Activated naive CD4-positive, alpha-beta T cell treated with anti-CD3 and anti-CD28 coated beads, Interleukin-2, amount 50 U/mL, for 72 hours (primary cell): ENCODE measurements around the gene THRAP3. TPM values are rescaled to one million over a fixed set of nuclear protein-coding genes. Genes with fewer than 3 reads are reported as not detected.
A peak's percentile ranks its signal among the peaks of the same experiment; 100 is the strongest.

Experiments
- ATAC-seq, 2 donors: fragments of 150-1000 bp; cut with Tn5 transposase; 2 replicates each; pipeline ENCODE4 v1.10.0; 2021; ENCODE audit warnings: mild to moderate bottlenecking in 2 of 2, moderate library complexity in 2 of 2
- DNase-seq, 2 donors: peaks; one replicate each; pipeline ENCODE4 v3.0.0; 2021 to 2022; ENCODE audit warnings: low spot score in 2 of 2
- H3K27ac Mint-ChIP-seq, 2 donors: one replicate each; pipeline ENCODE4 v1.8.0; 2022; ENCODE audit warnings: mild to moderate bottlenecking in 2 of 2, mixed read lengths in 2 of 2
- H3K36me3 Mint-ChIP-seq, 2 donors: one replicate each; pipeline ENCODE4 v1.8.0; 2022; ENCODE audit warnings: mixed read lengths in 2 of 2
- H3K9me3 Mint-ChIP-seq, 2 donors: one replicate each; pipeline ENCODE4 v1.8.0; 2022; ENCODE audit warnings: mixed read lengths in 2 of 2
- total RNA-seq, 2 donors: library from RNA; stranded (reverse); gene quantifications; one replicate each; pipeline ENCODE4 v1.2.3, GENCODE V29; 2022

The THRAP3 gene
- total RNA-seq, 2 donors from 2014 or later: 96.2 to 153 TPM

GRCh38 chr1:36300526-36300925, 76.3 kb downstream of the THRAP3 start:
- ATAC-seq (peak; percentile 65 to 67), DNase-seq (peak in 1 of 2 donors; percentile 48)
- Mint-ChIP-seq H3K36me3 (peaks cover 11 to 21% of the 10 kb centered on the region in 2 donors), H3K9me3 (no peaks in the 10 kb centered on the region), H3K27ac (peak overlapping the region; percentile 18 to 88)

DNA sequence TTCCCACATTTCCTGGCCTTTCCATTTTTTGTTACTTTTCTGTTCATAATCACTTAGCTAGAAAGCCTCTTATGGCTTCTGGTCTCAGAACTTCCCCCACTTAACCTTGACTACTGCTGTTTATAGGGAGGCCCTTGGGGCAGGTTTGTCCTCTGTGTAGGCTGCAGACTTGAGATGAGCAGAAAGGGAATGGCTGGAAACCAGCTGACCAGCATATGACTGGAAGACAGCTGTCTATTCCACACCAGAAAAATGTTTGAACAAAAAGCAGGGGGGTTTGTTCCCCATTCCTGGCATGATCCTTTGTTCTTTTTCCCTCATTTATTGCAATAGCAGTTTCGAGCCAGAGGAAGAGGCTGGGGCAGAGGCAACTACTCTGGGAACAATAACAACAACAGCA, 77.0 kb downstream of the THRAP3 start:
- no peaks in the 10 kb centered on the region for H3K9me3 Mint-ChIP-seq
- H3K36me3 Mint-ChIP-seq: peaks cover 11 to 21% of the 10 kb centered on the region in 2 donors
- DNase-seq (peak in 1 of 2 donors; percentile 13), ATAC-seq (no peak)
- peak overlapping the region; percentile 73 to 88 for H3K27ac Mint-ChIP-seq

DNA sequence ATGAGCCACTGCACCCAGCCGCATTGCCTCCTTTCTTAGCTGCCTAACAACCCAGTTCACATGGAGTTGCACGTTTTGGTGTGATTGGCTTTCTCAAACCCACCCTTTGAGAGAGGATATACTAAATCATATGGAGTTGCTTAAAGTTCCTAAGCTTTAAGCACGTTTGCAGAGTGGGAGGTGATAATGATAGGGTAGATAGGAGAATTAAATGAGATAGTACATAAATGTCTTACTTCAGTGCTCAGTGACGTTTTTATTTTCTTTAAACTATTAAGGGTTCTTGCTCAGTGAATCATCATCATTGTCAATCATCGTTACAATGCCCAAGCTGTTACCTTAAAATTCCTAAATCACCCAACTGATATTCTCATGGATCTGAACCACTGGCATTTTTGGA, 79.0 kb downstream of the THRAP3 start:
- DNase-seq: no peak
- peak overlapping the region in 1 of 2 donors; percentile 24 for H3K27ac Mint-ChIP-seq
- ATAC-seq: no peak
- peaks cover 11 to 37% of the 10 kb centered on the region in 2 donors for H3K36me3 Mint-ChIP-seq
- H3K9me3 Mint-ChIP-seq: no peaks in the 10 kb centered on the region

DNA sequence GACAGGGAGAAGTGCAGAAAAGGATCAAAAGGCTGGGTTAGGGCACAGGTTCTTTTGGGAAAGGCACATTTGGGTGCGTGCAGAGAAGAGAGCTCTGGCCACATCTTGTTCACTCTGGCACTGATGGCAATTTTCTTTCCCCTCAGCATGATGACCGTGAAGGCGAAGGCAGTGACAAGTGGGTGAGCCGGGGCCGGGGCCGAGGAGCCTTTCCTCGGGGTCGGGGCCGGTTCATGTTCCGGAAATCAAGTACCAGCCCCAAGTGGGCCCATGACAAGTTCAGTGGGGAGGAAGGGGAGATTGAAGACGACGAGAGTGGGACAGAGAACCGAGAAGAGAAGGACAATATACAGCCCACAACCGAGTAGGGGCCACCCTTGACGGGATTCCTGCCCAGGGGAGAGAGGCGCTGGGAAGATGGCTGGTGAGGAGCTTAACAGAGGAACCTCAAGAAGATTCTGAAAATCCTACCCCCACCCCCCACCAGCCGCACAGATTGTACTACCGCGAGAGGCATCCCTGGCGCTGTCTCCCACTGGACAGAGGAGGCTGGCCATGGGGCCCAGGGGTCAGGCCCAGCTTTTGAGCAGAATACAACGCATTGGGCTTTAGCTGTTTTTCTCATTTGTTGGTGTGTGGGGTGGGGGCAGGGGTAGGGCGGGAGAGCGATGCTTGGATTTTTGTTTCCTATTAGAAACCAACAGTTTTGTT, 79.6 kb downstream of the THRAP3 start:
- Mint-ChIP-seq H3K27ac (peak overlapping the region in 1 of 2 donors; percentile 24), H3K9me3 (no peaks in the 10 kb centered on the region), H3K36me3 (peaks cover 11 to 39% of the 10 kb centered on the region in 2 donors)
- ATAC-seq: no peak
- peak in 1 of 2 donors; percentile 48 for DNase-seq

DNA sequence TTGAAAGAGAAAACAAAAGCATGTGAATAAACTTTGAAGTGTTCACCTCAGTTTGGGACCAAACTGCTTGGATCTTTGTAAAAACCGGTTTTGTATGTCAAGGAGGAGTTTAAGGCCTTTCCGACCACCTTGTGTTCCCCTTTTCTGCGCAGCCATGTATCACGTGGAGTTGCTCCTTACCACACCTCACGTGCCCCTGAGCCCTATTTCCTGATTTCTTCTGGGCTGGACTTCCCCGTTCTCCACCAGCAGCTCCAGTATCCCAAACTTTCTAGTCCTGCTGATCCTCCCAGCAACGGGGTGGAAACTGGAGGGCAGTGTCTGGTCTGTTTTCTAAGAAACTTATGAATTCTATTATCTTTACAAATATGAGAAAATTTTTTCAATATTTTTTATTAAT, 80.3 kb downstream of the THRAP3 start:
- Mint-ChIP-seq H3K27ac (peak overlapping the region in 1 of 2 donors; percentile 44), H3K36me3 (peaks cover 11 to 45% of the 10 kb centered on the region in 2 donors), H3K9me3 (no peaks in the 10 kb centered on the region)
- ATAC-seq (no peak), DNase-seq (no peak)

DNA sequence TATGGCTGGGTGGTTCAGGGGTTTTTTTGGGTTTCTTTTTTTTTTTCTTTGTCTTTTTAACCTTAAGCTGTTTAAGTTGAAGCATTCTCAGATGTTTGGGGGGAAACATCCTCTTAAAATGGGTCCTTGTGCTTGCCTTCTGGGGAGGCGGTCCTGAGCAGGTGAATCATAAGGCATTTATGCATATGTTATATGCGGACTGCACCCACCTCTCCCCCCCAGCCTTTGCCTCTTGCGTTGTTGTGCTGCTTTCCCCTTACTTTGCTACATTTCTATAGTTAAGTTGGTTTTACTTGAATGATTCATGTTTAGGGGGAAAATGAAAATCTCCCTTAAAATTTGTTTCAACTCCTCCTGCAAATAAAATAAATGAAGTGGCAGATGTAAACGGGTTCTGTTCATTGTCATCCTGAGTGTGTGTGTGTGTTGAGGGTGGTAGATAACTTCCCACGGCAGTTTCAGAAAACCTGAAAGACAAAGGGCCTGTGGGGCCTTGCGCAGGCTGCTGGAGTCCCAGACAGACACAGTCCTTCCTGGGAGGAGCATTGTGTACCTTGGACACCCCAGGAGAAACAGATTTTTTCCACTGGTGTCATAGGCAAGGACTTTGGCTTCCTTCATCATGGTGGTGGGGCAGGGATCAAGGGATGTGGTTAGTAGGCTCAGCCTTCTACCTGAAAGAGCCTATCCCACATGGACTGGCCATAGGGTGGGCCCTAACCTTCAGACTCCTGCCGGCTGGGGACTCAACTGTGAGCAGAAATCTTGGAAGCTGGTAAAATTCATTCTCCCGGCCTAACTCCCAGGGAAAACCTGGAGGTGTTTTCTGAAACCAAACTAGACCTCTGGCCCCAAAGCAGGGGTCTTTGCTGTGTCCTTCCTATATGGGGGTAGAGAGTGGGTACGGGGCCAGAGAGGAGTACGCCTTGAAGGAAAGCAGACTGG, 81.0 kb downstream of the THRAP3 start:
- ATAC-seq (peak; percentile 21 to 22), DNase-seq (peak in 1 of 2 donors; percentile 54)
- Mint-ChIP-seq H3K9me3 (no peaks in the 10 kb centered on the region), H3K36me3 (peaks cover 11 to 48% of the 10 kb centered on the region in 2 donors), H3K27ac (peak overlapping the region; percentile 24 to 52)

GRCh38 chr1:36305915-36306209, 81.6 kb downstream of the THRAP3 start:
- ATAC-seq (no peak), DNase-seq (no peak)
- peaks cover 6 to 41% of the 10 kb centered on the region in 2 donors for H3K36me3 Mint-ChIP-seq
- no peaks in the 10 kb centered on the region for H3K9me3 Mint-ChIP-seq
- peak overlapping the region; percentile 24 to 52 for H3K27ac Mint-ChIP-seq

DNA sequence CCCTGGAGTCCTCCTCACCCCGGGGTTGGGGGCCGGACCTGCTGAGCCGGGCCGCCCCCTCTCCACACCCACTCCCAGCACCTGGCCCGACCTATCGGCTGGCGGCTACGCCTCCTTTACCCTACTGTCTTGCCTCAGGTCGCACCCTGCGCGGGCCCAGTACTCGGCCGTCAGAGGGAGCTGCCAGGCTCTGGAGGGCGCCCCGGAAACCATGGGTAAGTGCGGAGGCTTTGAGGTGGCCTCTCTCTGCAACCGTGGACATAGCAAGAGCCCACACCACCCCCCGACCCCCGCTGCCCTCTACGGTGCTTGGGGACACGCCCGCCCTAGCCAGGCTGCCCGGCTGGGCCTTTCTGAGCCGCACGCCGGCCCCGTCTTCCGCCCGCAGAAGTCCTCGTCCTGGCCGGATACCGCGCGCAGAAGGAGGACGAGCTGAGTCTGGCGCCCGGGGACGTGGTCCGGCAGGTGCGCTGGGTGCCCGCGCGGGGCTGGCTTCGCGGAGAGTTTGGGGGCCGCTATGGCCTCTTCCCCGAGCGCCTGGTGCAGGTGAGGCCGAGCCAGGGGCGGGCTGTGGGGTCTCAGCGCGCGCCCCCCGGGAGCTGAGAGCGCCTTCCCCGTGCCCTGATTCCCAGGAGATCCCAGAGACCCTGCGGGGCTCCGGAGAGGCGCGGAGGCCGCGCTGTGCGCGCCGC, 82.1 kb downstream of the THRAP3 start, which contains the start of gene SH3D21:
SH3D21 (plus strand) TSS at position 159 of the 692 bp plus-strand sequence; CDS start at position 212, 53 bp downstream.
- no peaks in the 10 kb centered on the region for H3K9me3 Mint-ChIP-seq
- peak; percentile 47 to 54 for ATAC-seq
- peak within 1 kb of the TSS; percentile 59 to 97 for H3K27ac Mint-ChIP-seq
- H3K36me3 Mint-ChIP-seq: peaks cover under 1 to 36% of the 10 kb centered on the region in 2 donors
- peak; percentile 60 to 64 for DNase-seq

GRCh38 chr1:36306902-36307456, 82.7 kb downstream of the THRAP3 start:
- Mint-ChIP-seq H3K36me3 (peaks cover 0 to 34% of the 10 kb centered on the region in 2 donors), H3K9me3 (no peaks in the 10 kb centered on the region), H3K27ac (peak overlapping the region; percentile 59 to 97)
- DNase-seq (peak; percentile 86 to 97), ATAC-seq (peak; percentile 94 to 96)

DNA sequence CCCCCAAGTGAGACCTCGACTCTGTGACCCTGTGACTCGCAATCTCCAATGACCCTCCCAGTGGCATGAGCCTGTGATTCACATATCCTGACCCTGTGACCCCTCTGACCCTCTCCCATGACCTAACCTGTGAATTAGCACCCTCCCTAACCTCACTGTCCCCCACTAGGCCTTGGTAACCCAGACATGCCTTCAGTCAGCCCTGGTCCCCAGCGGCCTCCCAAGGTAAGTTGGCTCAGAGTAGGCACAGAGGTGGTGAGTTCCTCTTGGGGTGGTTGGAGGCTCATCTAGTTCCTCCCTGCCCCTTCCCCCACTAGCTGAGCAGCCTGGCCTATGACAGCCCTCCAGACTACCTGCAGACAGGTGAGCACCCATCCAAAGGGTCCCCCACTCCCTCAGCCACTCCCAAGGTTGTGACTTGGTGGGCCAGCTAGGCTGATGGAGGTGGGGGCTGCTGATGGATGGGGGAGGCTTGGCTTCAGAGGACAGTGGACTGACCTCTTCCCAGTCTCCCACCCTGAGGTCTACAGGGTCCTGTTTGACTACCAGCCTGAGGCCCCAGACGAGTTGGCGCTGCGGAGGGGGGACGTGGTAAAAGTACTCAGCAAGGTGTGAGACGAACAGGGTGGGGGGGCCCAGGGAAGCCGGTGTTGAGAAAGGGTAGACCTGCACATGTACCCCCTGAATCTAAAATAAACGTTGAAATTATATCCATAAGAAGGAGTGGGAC, 83.5 kb downstream of the THRAP3 start:
- H3K27ac Mint-ChIP-seq: peak overlapping the region in 1 of 2 donors; percentile 69
- no peak for ATAC-seq
- H3K36me3 Mint-ChIP-seq: peaks cover 0 to 34% of the 10 kb centered on the region in 2 donors
- no peaks in the 10 kb centered on the region for H3K9me3 Mint-ChIP-seq
- DNase-seq: peak in 1 of 2 donors; percentile 42

DNA sequence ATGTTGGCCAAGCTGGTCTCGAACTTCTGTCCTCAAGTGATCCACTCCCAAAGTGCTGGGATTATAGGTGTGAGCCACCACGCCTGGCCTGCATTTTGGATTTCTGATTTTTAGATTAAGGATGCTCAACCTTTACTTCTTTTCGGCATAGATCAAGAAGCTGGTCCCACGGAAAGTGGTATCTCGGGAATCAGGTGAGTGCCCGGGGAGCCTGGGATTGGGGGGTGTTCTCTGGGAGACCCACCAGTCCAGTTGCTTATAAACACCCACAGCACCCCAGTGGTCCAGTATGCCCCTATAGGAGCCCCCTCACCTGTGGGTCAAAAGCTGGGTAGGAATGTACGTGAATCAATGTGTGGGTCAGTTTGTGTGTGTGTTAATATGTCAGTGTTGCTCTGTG, 85.2 kb downstream of the THRAP3 start:
- ATAC-seq (no peak), DNase-seq (peak in 1 of 2 donors; percentile 49)
- H3K36me3 Mint-ChIP-seq: peaks cover 0 to 27% of the 10 kb centered on the region in 2 donors
- H3K27ac Mint-ChIP-seq: no peak overlapping the region
- H3K9me3 Mint-ChIP-seq: no peaks in the 10 kb centered on the region

GRCh38 chr1:36320291-36320761, 96.1 kb downstream of the THRAP3 start:
- no peak for DNase-seq

DNA sequence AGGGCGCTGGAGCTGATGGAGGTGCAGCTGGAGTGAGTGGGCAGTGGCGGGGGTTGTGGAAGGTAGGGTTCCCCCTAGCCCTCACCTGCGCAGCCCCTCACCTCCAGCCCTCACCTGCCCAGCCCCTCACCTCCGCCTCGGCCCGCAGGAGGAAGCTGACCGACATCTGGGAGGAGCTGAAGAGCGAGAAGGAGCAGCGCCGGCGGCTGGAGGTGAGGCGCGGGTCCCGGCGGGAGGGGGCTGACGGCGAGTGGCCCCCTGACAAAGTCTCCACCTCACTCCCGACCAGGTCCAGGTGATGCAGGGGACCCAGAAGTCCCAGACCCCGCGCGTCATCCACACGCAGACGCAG, 96.5 kb downstream of the THRAP3 start:
- Mint-ChIP-seq H3K9me3 (no peaks in the 10 kb centered on the region), H3K27ac (no peak overlapping the region), H3K36me3 (peaks cover 0 to 4% of the 10 kb centered on the region in 2 donors)
- DNase-seq (no peak), ATAC-seq (no peak)

More at GRCh38 chr1:36320291-36320761, 96.1 kb downstream of the THRAP3 start:
- ATAC-seq: no peak
- H3K27ac Mint-ChIP-seq: no peak overlapping the region
- H3K9me3 Mint-ChIP-seq: no peaks in the 10 kb centered on the region
- peaks cover 0 to 4% of the 10 kb centered on the region in 2 donors for H3K36me3 Mint-ChIP-seq

GRCh38 chr1:36321119-36321951, 97.1 kb downstream of the THRAP3 start:
- DNase-seq: no peak
- no peak overlapping the region for H3K27ac Mint-ChIP-seq
- no peaks in the 10 kb centered on the region for H3K9me3 Mint-ChIP-seq
- peak in 1 of 2 donors; percentile 30 for ATAC-seq
- H3K36me3 Mint-ChIP-seq: peaks cover 0 to 4% of the 10 kb centered on the region in 2 donors
